ENCODE data around the gene VDAC1. TPM values are rescaled to one million over a fixed set of nuclear protein-coding genes. Genes with fewer than 3 reads are reported as not detected.

The VDAC1 gene
- total and polyA plus RNA-seq, 2 donors (not counting 1 experiment from before 2014, with no cell fraction given): 27.8 to 60.7 TPM

GRCh38 chr5:133932441-133933168, 72.2 kb downstream of the VDAC1 start:
- H3K27me3 Mint-ChIP-seq: no peaks in the 10 kb centered on the region
- peak overlapping the region; percentile 83 for H3K4me2 ChIP-seq (replicated peaks; ENCODE audit: low read depth, low read length, poor library complexity, severe bottlenecking)
- H3K27ac ChIP-seq (ENCODE audit: low read length in 2 of 2): peak overlapping the region; percentile 93 to 99
- intact Hi-C loops (cut with micrococcal nuclease): loop anchor here (1.0 kb wide), 2 partner anchors 12 to 36 kb away; partner anchors contain the start of gene C5orf15
- H3K4me1 ChIP-seq (ENCODE audit: control insufficient read depth in 2 of 2, insufficient read depth in 2 of 2, low read length in 2 of 2): peaks cover 99 to 100% of the 10 kb centered on the region in 2 donors
- peak overlapping the region; percentile 99 for H3K27ac Mint-ChIP-seq
- peaks cover 6% of the 10 kb centered on the region for H3K79me2 ChIP-seq (ENCODE audit: control insufficient read depth, insufficient read depth, low read length)
- H3K4me3 ChIP-seq (ENCODE audit: control extremely low read depth in 1 of 5, extremely low read depth in 1 of 5, insufficient read depth in 1 of 5, low read depth in 2 of 5, low read length in 4 of 5): peak overlapping the region in 3 of 5 experiments; percentile 7 to 54 (median 25)
- H4K20me1 ChIP-seq (ENCODE audit: control insufficient read depth, insufficient read depth, low read length, poor library complexity, severe bottlenecking): no peaks in the 10 kb centered on the region
- ATAC-seq (ENCODE audit: low read depth) (peak; percentile 68), DNase-seq (peak; percentile 89)
- H3K9me3 ChIP-seq (ENCODE audit: control extremely low read depth in 1 of 3, control insufficient read depth in 2 of 3, insufficient read depth in 1 of 3, low read length in 2 of 3): peaks cover 0 to 16% (median 0%) of the 10 kb centered on the region in 3 donors
- WGBS (ENCODE audit: insufficient coverage): 13% methylated on average over 11 of the region's 13 CpGs
- H3K4me1 Mint-ChIP-seq: peaks cover 94% of the 10 kb centered on the region
- peak overlapping the region; percentile 56 for H3K9ac ChIP-seq (ENCODE audit: low read length)
- no peak overlapping the region for H2AFZ ChIP-seq (ENCODE audit: insufficient read depth, low read depth, low read length, poor library complexity, severe bottlenecking)
- POLR2A ChIA-PET: interaction anchor here (0.6 to 1.0 kb wide), 3 partner anchors 13 to 902 kb away, joined by 3 to 8 read pairs (median 3); no protein-coding TSS in a partner anchor
- H3K27me3 ChIP-seq (replicated peaks in 1 of 4; ENCODE audit: control extremely low read depth in 1 of 4, control insufficient read depth in 3 of 4, insufficient read depth in 4 of 4, low read length in 3 of 4): no peaks in the 10 kb centered on the region
- H3K4me3 Mint-ChIP-seq: peak overlapping the region; percentile 87
- H3K36me3 ChIP-seq (replicated peaks in 1 of 2; ENCODE audit: control extremely low read depth in 1 of 2, control insufficient read depth in 1 of 2, extremely low read depth in 1 of 2, insufficient read depth in 2 of 2, low read length in 1 of 2): no peaks in the 10 kb centered on the region
- TF ChIP-seq EZH2 (IDR thresholded peaks at IDR 0.05; ENCODE audit: borderline replicate concordance, insufficient read depth, low read depth, low read length, poor library complexity, severe bottlenecking): no peak
- TF ChIP-seq CTCF (IDR thresholded peaks at IDR 0.05): no peak
- H3K9me3 Mint-ChIP-seq (ENCODE audit: insufficient read depth): peaks cover 3% of the 10 kb centered on the region
- CTCF ChIA-PET: interaction anchor here (0.7 to 2.5 kb wide), 5 partner anchors 11 to 509 kb away, joined by 3 to 6 read pairs (median 4); no protein-coding TSS in a partner anchor

GRCh38 chr5:133931546-133931945, 73.2 kb downstream of the VDAC1 start:
- Histone ChIP-seq H3K4me2 (replicated peaks; ENCODE audit: low read depth, low read length, poor library complexity, severe bottlenecking) (peak overlapping the region; percentile 83), H3K79me2 (ENCODE audit: control insufficient read depth, insufficient read depth, low read length) (peaks cover 6% of the 10 kb centered on the region), H3K9ac (ENCODE audit: low read length) (no peak overlapping the region), H4K20me1 (ENCODE audit: control insufficient read depth, insufficient read depth, low read length, poor library complexity, severe bottlenecking) (no peaks in the 10 kb centered on the region), H3K27me3 (replicated peaks in 1 of 4; ENCODE audit: control extremely low read depth in 1 of 4, control insufficient read depth in 3 of 4, insufficient read depth in 4 of 4, low read length in 3 of 4) (no peaks in the 10 kb centered on the region), H2AFZ (ENCODE audit: insufficient read depth, low read depth, low read length, poor library complexity, severe bottlenecking) (no peak overlapping the region), H3K4me3 (ENCODE audit: control extremely low read depth in 1 of 5, extremely low read depth in 1 of 5, insufficient read depth in 1 of 5, low read depth in 2 of 5, low read length in 4 of 5) (no peak overlapping the region), H3K27ac (ENCODE audit: low read length in 2 of 2) (peak overlapping the region; percentile 93 to 96), H3K36me3 (replicated peaks in 1 of 2; ENCODE audit: control extremely low read depth in 1 of 2, control insufficient read depth in 1 of 2, extremely low read depth in 1 of 2, insufficient read depth in 2 of 2, low read length in 1 of 2) (no peaks in the 10 kb centered on the region), H3K4me1 (ENCODE audit: control insufficient read depth in 2 of 2, insufficient read depth in 2 of 2, low read length in 2 of 2) (peaks cover 96 to 98% of the 10 kb centered on the region in 2 donors), H3K9me3 (ENCODE audit: control extremely low read depth in 1 of 3, control insufficient read depth in 2 of 3, insufficient read depth in 1 of 3, low read length in 2 of 3) (peaks cover 0 to 13% (median 0%) of the 10 kb centered on the region in 3 donors)
- peaks cover 93% of the 10 kb centered on the region for H3K4me1 Mint-ChIP-seq
- no peak for DNase-seq
- H3K27ac Mint-ChIP-seq: peak overlapping the region; percentile 82
- CTCF ChIA-PET: interaction anchor here (1.9 to 2.5 kb wide), 2 partner anchors 61 to 508 kb away, joined by 6 to 7 read pairs; no protein-coding TSS in a partner anchor
- peak overlapping the region; percentile 69 for H3K4me3 Mint-ChIP-seq
- no peaks in the 10 kb centered on the region for H3K9me3 Mint-ChIP-seq (ENCODE audit: insufficient read depth)
- no peak for TF ChIP-seq EZH2 (IDR thresholded peaks at IDR 0.05; ENCODE audit: borderline replicate concordance, insufficient read depth, low read depth, low read length, poor library complexity, severe bottlenecking)
- TF ChIP-seq CTCF (IDR thresholded peaks at IDR 0.05): no peak
- WGBS (ENCODE audit: insufficient coverage): 93% methylated on average over 5 of the region's 5 CpGs
- no peak for ATAC-seq (ENCODE audit: low read depth)
- POLR2A ChIA-PET: interaction anchor here (1.0 kb wide), 1 partner anchor 827 kb away, joined by 8 read pairs; no protein-coding TSS in a partner anchor
- intact Hi-C loops (cut with micrococcal nuclease): no loop called here
- H3K27me3 Mint-ChIP-seq: no peaks in the 10 kb centered on the region
